ENCODE measurements around the gene TFDP1. TPM values are rescaled to one million over a fixed set of nuclear protein-coding genes. Genes with fewer than 3 reads are reported as not detected.

The TFDP1 gene
- total RNA-seq, 2 experiments from 2014 or later = 180 to 191 TPM

DNA sequence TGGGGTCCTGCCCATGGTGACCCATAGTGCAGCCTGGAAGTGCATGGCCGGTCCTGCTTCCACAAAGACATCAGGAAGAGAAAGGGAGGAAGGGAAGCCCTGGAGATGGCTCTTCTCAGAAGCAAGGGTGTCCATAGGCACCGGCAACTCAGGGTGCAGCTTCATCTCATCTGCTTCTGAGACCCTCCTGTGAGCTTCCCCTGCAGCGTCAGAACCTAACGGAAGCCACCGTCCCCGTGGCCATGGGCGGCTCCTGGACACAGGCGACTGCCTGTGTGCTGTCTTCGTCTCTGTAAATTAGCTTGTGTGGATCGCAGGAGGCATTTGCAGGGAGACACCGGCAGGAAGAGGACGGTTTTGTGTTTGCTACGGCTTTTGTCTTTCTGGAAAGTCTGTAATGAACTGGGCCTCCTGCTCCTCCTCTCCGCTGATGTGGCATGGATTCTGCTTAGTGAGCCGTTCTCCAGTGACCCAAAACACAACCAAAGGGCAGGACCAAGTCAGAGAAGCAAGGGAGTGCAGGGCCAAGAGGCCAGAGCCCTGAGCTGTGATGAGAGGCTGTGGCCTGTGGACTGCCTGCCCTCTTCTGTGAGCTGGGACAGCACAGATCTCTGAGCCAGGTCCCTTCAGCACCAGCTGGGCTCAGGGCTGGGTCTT, 70.9 kb downstream of the TFDP1 start:
- H3K9me3 Mint-ChIP-seq (ENCODE audit: insufficient read depth) = no peaks in the 10 kb centered on the region
- H3K36me3 Mint-ChIP-seq (ENCODE audit: low read depth) = no peaks in the 10 kb centered on the region
- POLR2A ChIA-PET = no interaction called here
- H3K4me3 Mint-ChIP-seq = no peak overlapping the region
- CTCF ChIA-PET = no interaction called here
- H3K4me1 Mint-ChIP-seq (ENCODE audit: low read depth) = peaks cover 3% of the 10 kb centered on the region
- no peak for ATAC-seq
- H3K27me3 Mint-ChIP-seq (ENCODE audit: low read depth) = no peaks in the 10 kb centered on the region
- H3K27ac Mint-ChIP-seq = no peak overlapping the region
- DNase-seq = no peak

DNA sequence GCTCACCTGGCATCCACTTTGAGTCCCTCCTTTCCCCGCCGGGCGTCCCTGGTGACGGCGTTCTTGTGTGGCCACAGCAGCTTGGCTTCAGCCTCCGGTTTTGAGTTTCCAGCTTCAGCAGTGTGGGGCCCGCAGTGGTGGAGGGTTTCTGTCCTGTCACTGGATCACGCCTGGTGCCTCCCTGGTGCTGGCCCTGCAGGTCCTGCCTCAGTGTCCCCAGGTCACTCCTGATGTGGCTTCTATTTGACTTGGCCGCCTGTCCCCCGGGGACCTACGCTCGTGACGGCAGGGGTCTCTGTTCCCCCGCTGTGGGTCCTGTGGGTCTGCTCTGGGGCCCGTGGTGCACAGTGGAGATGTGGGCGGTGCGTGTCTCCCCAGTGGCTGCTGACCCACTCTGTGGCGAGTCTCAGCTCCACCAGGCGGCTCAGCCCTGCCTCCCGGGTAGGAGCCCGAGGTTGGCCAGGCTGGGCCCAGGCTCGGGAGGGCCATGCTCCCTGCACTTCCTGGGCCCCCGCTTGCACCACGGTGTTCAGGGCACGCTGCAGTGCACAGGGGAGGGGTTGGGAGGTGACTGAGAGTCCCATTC, 71.5 kb downstream of the TFDP1 start:
- ATAC-seq (no peak), DNase-seq (no peak)
- peaks cover under 1% of the 10 kb centered on the region for H3K27me3 Mint-ChIP-seq (ENCODE audit: low read depth)
- no peak overlapping the region for H3K27ac Mint-ChIP-seq
- peaks cover 3% of the 10 kb centered on the region for H3K4me1 Mint-ChIP-seq (ENCODE audit: low read depth)
- H3K36me3 Mint-ChIP-seq (ENCODE audit: low read depth) = no peaks in the 10 kb centered on the region
- CTCF ChIA-PET = no interaction called here
- POLR2A ChIA-PET = no interaction called here
- H3K9me3 Mint-ChIP-seq (ENCODE audit: insufficient read depth) = peaks cover 3% of the 10 kb centered on the region
- no peak overlapping the region for H3K4me3 Mint-ChIP-seq

DNA sequence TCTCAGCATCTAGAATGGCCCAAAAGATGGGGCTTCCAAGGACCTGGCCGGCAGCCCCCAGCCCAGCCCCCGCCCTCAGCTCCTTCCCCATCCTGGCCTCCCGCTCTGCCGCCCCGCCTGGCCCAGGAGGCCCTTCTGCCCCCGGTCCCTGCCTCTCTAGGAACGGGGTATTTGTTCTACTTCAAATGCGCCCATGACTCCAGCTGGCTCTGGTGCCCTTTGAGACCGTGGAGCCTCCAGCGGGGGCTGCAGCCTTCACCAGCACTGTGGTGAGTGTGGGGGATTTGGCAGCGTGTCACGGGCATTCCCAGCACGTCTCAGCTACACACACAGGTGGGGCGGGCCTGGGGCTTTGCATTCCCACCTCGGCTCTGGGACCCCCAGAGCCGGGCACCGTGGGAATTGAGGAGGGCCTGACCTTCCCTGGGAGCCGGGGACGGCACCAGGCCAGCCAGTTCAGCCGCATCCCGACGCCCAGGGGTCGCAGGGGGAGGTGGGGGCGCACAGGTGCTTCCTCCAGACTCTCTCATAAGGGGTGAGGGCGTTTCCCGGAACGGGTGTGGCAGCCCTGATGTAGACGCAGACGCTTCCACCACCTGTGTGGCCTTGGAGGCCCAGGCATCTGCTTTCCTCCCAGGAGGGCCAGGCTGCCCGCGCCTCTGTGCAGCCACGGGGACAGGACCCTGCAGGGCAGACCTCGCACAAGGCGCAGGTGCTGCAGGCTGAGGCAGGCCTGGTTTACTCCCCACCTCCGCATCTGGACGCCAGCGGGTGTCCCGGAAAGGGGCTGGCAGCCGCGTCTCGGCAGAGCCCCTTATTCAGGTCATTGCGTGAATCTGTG, 72.5 kb downstream of the TFDP1 start:
- POLR2A ChIA-PET = no interaction called here
- Mint-ChIP-seq H3K36me3 (ENCODE audit: low read depth) (no peaks in the 10 kb centered on the region), H3K4me3 (no peak overlapping the region), H3K9me3 (ENCODE audit: insufficient read depth) (peaks cover 11% of the 10 kb centered on the region), H3K27me3 (ENCODE audit: low read depth) (peaks cover 3% of the 10 kb centered on the region), H3K4me1 (ENCODE audit: low read depth) (peaks cover 3% of the 10 kb centered on the region), H3K27ac (no peak overlapping the region)
- CTCF ChIA-PET = no interaction called here
- ATAC-seq = no peak
- DNase-seq = no peak

DNA sequence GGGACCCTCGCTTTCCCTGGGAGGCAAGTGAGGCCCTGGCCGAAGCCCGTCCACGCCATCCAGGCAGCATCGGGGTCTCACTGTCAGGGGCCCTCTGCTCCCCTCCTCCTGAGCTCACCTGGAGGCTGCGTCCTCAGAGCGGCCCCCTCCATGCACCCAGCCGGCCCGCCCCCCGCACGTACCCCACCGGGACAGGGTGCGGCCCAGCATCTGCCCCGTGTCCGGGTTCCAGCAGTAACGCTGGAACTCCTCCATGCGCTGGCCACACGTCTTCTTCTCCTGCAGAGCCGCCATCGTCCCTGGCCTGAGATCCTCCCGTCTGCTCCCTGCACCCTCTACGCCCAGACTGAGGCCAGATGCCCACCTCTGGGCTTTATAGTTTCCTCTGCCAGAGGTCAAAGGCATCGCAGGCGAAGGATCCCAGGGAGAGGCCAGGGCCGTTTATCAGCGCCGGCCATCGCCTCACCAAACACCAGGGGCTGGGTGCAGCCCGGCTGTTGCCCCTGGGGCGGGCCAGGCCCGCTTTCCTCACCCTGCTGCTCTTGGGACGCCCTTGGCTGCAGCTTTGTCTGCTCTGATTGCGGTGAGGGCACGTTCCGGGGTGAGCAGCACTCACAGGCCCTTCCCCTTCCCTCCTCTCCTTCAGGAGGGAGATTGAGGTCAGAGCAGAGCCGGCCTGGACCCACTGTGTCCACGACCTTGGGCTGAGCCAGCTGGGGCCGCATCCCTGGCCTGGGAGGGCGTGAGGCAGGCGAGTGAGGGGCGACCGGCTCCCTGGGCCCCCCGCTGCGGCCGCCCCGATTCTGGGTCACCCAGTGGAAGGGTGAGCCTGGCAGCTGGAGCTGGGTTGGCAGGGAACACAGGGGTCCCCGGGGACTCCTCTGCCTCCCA, 73.5 kb downstream of the TFDP1 start, which contains the start of gene ATP4B:
TSS of gene ATP4B (minus strand) at position 348 of the 891 bp plus-strand sequence. CDS start at position 294, 54 bp downstream.
- peaks cover 3% of the 10 kb centered on the region for H3K4me1 Mint-ChIP-seq (ENCODE audit: low read depth)
- DNase-seq (no peak), ATAC-seq (no peak)
- H3K4me3 Mint-ChIP-seq = no peak within 1 kb of the TSS
- peaks cover 11% of the 10 kb centered on the region for H3K9me3 Mint-ChIP-seq (ENCODE audit: insufficient read depth)
- peaks cover 3% of the 10 kb centered on the region for H3K27me3 Mint-ChIP-seq (ENCODE audit: low read depth)
- CTCF ChIA-PET = no interaction called here
- no peak within 1 kb of the TSS for H3K27ac Mint-ChIP-seq
- POLR2A ChIA-PET = no interaction called here
- H3K36me3 Mint-ChIP-seq (ENCODE audit: low read depth) = no peaks in the 10 kb centered on the region

DNA sequence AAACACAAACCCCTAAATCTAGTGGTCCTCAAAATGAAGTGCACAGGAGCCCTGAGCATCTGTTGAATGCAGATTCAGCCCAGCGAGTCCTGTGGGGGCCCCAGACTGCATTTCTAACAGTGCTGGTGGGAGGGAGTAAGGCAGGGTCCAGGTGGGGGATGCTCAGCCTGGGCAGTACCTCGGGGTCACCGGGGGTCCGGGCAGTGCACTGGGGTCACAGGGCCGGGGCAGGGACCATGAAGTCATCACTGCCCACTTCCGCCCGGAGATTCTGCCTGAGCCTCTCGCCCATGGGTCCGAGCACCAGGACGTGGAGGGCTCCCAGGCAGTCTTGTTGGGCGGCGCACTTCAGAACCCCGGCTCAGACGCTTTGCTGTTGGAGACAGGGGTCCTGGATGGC, 74.3 kb downstream of the TFDP1 start:
- ATAC-seq (no peak), DNase-seq (no peak)
- Mint-ChIP-seq H3K9me3 (ENCODE audit: insufficient read depth) (peaks cover 11% of the 10 kb centered on the region), H3K27me3 (ENCODE audit: low read depth) (peaks cover 5% of the 10 kb centered on the region), H3K4me1 (ENCODE audit: low read depth) (peaks cover under 1% of the 10 kb centered on the region), H3K4me3 (no peak overlapping the region), H3K27ac (no peak overlapping the region), H3K36me3 (ENCODE audit: low read depth) (no peaks in the 10 kb centered on the region)
- ChIA-PET POLR2A (no interaction called here), CTCF (no interaction called here)

DNA sequence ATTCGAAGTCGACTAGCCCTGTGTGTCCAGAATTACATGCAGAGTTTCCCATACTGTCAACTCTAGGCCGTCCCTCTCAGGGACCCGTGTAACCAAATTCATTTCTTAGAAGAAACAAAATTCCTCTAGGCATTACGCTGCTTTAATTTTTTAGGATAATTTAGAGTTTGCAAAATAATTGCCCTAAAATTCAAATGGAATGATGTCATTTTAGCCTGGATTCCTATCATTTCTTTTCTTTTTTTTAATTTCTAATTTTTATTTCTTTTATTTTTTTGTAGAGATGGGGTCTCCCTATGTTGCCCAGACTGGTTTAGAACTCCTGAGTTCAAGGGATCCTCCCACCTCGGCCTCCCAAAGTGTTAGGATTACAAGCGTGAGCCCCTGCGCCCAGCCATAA, 74.8 kb downstream of the TFDP1 start:
- ChIA-PET CTCF (no interaction called here), POLR2A (no interaction called here)
- Mint-ChIP-seq H3K4me1 (ENCODE audit: low read depth) (no peaks in the 10 kb centered on the region), H3K27ac (no peak overlapping the region), H3K27me3 (ENCODE audit: low read depth) (peaks cover 5% of the 10 kb centered on the region), H3K9me3 (ENCODE audit: insufficient read depth) (peaks cover 11% of the 10 kb centered on the region), H3K4me3 (no peak overlapping the region), H3K36me3 (ENCODE audit: low read depth) (no peaks in the 10 kb centered on the region)
- DNase-seq (no peak), ATAC-seq (no peak)

DNA sequence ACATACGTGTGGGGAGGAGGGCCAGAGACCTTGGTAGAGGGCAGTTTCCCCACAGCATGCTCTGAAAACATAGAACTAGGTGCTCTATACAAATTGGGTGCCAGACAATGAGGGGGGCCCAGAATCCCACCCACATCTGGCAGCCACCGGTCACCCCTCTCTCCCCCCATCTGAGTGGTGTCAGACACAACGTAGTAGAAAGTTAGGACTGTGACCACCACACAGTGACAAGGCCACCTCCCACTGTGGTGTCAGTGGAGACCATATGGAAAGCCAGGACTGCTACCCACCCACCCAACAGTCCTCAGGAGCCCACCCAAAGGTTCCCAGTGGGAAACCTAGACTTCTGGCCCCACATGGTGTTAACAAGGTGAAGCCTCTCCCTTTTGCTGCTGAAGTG, 75.5 kb downstream of the TFDP1 start:
- H3K4me3 Mint-ChIP-seq = no peak overlapping the region
- peaks cover 11% of the 10 kb centered on the region for H3K9me3 Mint-ChIP-seq (ENCODE audit: insufficient read depth)
- CTCF ChIA-PET = no interaction called here
- H3K4me1 Mint-ChIP-seq (ENCODE audit: low read depth) = no peaks in the 10 kb centered on the region
- DNase-seq (no peak), ATAC-seq (no peak)
- no peak overlapping the region for H3K27ac Mint-ChIP-seq
- peaks cover 5% of the 10 kb centered on the region for H3K27me3 Mint-ChIP-seq (ENCODE audit: low read depth)
- POLR2A ChIA-PET = no interaction called here
- no peaks in the 10 kb centered on the region for H3K36me3 Mint-ChIP-seq (ENCODE audit: low read depth)

DNA sequence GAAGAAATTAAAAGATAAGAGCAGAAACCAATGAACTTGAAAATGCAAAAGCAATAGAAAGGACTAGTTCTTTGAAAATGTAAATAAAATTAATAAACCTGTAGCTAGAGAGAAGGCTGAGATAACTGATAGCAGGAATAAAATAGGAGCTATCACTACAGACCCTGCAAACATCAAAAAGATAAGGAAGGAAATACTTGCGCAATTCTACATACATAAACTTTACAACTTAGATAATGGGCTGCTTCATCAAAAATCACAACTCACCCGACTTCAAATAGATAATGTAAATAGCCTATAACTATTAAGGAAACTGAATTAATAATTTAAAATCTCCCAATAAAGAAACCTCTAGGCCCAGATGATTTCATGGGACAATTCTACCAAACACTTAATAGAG, 77.0 kb downstream of the TFDP1 start:
- H3K4me3 Mint-ChIP-seq = no peak overlapping the region
- CTCF ChIA-PET = no interaction called here
- ATAC-seq = no peak
- H3K36me3 Mint-ChIP-seq (ENCODE audit: low read depth) = no peaks in the 10 kb centered on the region
- H3K27ac Mint-ChIP-seq = no peak overlapping the region
- POLR2A ChIA-PET = no interaction called here
- peaks cover 5% of the 10 kb centered on the region for H3K27me3 Mint-ChIP-seq (ENCODE audit: low read depth)
- no peaks in the 10 kb centered on the region for H3K4me1 Mint-ChIP-seq (ENCODE audit: low read depth)
- DNase-seq = no peak
- H3K9me3 Mint-ChIP-seq (ENCODE audit: insufficient read depth) = peaks cover 11% of the 10 kb centered on the region

DNA sequence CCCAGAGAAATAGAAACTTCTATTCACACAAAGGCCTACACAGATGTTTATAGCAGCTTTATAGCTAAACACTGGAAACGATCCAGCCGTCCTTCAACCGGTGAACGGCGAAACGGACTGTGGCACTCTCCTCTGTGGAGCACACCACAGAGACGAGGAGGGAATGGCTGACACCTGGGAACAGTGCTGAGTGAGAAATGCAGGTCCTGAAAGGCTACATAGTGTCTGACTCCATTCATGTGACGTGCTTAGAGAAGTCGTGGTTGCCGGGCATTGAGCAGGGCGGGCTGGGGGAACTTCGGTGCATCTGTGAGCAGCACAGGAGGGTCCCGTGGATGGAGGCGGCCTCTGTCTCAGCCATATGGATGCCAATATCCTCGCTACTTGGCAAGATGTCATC, 79.4 kb downstream of the TFDP1 start:
- Mint-ChIP-seq H3K4me1 (ENCODE audit: low read depth) (no peaks in the 10 kb centered on the region), H3K27me3 (ENCODE audit: low read depth) (peaks cover 5% of the 10 kb centered on the region), H3K4me3 (no peak overlapping the region), H3K9me3 (ENCODE audit: insufficient read depth) (peaks cover 11% of the 10 kb centered on the region), H3K36me3 (ENCODE audit: low read depth) (no peaks in the 10 kb centered on the region), H3K27ac (no peak overlapping the region)
- ATAC-seq = no peak
- ChIA-PET CTCF (interaction anchor here (0.6 kb wide), 1 partner anchor 61 kb away, joined by 3 read pairs; no protein-coding TSS in a partner anchor), POLR2A (no interaction called here)
- no peak for DNase-seq

DNA sequence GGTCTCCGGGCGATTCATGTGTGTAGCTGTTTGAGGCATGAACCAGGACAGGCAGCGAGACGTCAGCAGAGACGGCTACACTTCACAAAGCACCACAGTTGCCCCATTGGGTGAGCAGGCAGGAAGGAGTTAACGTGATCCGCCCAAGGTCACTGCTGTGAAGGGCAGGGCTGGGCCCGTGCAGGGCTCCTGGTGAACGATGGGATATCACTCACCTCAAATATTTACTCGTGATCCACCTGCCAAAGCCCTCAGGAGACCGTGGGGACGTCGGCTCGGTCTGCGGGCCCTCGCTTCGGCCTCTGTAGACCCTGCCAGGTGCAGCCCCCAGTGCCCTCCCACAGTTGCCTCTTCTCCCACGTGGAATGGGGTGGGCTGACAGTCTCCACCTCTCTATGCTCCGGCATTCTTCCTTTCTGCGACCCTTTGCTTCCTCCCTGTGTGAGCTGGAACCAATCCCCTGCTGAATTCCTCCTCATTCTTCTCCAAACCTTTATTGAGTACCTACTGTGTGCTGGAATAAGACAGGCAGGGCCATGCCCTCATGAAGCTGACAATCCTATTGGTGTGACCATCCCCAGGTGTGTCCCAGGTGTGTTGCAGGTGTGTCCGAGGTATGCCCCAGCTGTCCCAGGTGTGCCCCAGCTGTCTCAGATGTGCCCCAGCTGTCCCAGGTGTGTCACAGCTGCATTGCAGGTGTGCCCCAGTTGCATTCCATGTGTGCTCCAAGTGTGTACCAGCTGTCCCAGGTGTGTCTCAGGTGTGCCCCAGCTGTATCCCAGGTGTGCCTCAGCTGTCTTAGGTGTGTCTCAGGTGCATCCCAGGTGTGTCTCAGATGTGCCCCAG, 80.4 kb downstream of the TFDP1 start:
- peak; percentile 15 for ATAC-seq
- peaks cover 11% of the 10 kb centered on the region for H3K9me3 Mint-ChIP-seq (ENCODE audit: insufficient read depth)
- CTCF ChIA-PET = no interaction called here

More for the DNA sequence above, 80.4 kb downstream of the TFDP1 start:
- Mint-ChIP-seq H3K27me3 (ENCODE audit: low read depth) (peaks cover 5% of the 10 kb centered on the region), H3K27ac (no peak overlapping the region), H3K4me3 (no peak overlapping the region), H3K4me1 (ENCODE audit: low read depth) (no peaks in the 10 kb centered on the region), H3K36me3 (ENCODE audit: low read depth) (no peaks in the 10 kb centered on the region)
- DNase-seq = no peak
- POLR2A ChIA-PET = interaction anchor here (0.9 kb wide), 1 partner anchor 60 kb away, joined by 3 read pairs; no protein-coding TSS in a partner anchor

All from activated CD8-positive, alpha-beta T cell treated with anti-CD3 and anti-CD28 coated beads, Interleukin-2, amount 10 ng/mL, durations not matched to agents 7 days and 5 days (primary cell).